ENCODE results near the gene MLF2. TPM values are rescaled to one million over a fixed set of nuclear protein-coding genes. Genes with fewer than 3 reads are reported as not detected.

MLF2 gene
- total RNA-seq, 2 donors from 2014 or later = 219 to 393 TPM

- H3K27me3 Mint-ChIP-seq (ENCODE audit: insufficient read depth) = peaks cover 49% of the 10 kb centered on the region
- no peak for TF ChIP-seq CTCF (conservative IDR thresholded peaks at IDR 0.05)
- Histone ChIP-seq H3K4me3 (ENCODE audit: low read length) (no peak overlapping the region), H3K27ac (ENCODE audit: low read depth, low read length) (peak overlapping the region; percentile 49), H3K9me3 (ENCODE audit: control insufficient read depth, low read length) (no peaks in the 10 kb centered on the region), H3K36me3 (ENCODE audit: control insufficient read depth, insufficient read depth, low read length) (peaks cover 28% of the 10 kb centered on the region), H3K4me1 (ENCODE audit: control insufficient read depth, insufficient read depth, low read length) (peaks cover 8% of the 10 kb centered on the region), H3K9ac (ENCODE audit: extremely low read depth, low read length, poor library complexity, severe bottlenecking) (no peak overlapping the region), H3K27me3 (ENCODE audit: control insufficient read depth, insufficient read depth, low read length, poor library complexity, severe bottlenecking) (peaks cover 11% of the 10 kb centered on the region)
- H3K36me3 Mint-ChIP-seq (ENCODE audit: low read depth) = peaks cover 41% of the 10 kb centered on the region
- peaks cover 40% of the 10 kb centered on the region for H3K4me1 Mint-ChIP-seq
- no peak overlapping the region for H3K27ac Mint-ChIP-seq
- no peak overlapping the region for H3K4me3 Mint-ChIP-seq
- no peaks in the 10 kb centered on the region for H3K9me3 Mint-ChIP-seq
- 94 to 96% methylated on average over 4 to 10 of the region's 10 CpGs for WGBS, 2 experiments (ENCODE audit: insufficient coverage in 1 of 2, insufficient read length in 1 of 2)
- no peak for DNase-seq
Observed at GRCh38 chr12:6770600-6770999, 17.7 kb upstream of the MLF2 start.

GRCh38 chr12:6770094-6770493, 17.2 kb upstream of the MLF2 start:
- Histone ChIP-seq H3K9me3 (ENCODE audit: control insufficient read depth, low read length) (no peaks in the 10 kb centered on the region), H3K4me1 (ENCODE audit: control insufficient read depth, insufficient read depth, low read length) (peaks cover 8% of the 10 kb centered on the region), H3K36me3 (ENCODE audit: control insufficient read depth, insufficient read depth, low read length) (peaks cover 26% of the 10 kb centered on the region), H3K27ac (ENCODE audit: low read depth, low read length) (peak overlapping the region; percentile 49), H3K27me3 (ENCODE audit: control insufficient read depth, insufficient read depth, low read length, poor library complexity, severe bottlenecking) (peaks cover 11% of the 10 kb centered on the region), H3K9ac (ENCODE audit: extremely low read depth, low read length, poor library complexity, severe bottlenecking) (no peak overlapping the region), H3K4me3 (ENCODE audit: low read length) (no peak overlapping the region)
- no peak for DNase-seq
- Mint-ChIP-seq H3K36me3 (ENCODE audit: low read depth) (peaks cover 36% of the 10 kb centered on the region), H3K4me3 (no peak overlapping the region), H3K27me3 (ENCODE audit: insufficient read depth) (peaks cover 44% of the 10 kb centered on the region), H3K9me3 (no peaks in the 10 kb centered on the region), H3K4me1 (peaks cover 41% of the 10 kb centered on the region), H3K27ac (no peak overlapping the region)
- no peak for TF ChIP-seq CTCF (conservative IDR thresholded peaks at IDR 0.05)
- WGBS, 2 experiments (ENCODE audit: insufficient coverage in 1 of 2, insufficient read length in 1 of 2) = 94 to 99% methylated on average over 2 to 12 of the region's 12 CpGs

- peaks cover 26% of the 10 kb centered on the region for H3K36me3 ChIP-seq (ENCODE audit: control insufficient read depth, insufficient read depth, low read length)
- peaks cover 11% of the 10 kb centered on the region for H3K27me3 ChIP-seq (ENCODE audit: control insufficient read depth, insufficient read depth, low read length, poor library complexity, severe bottlenecking)
- TF ChIP-seq CTCF (conservative IDR thresholded peaks at IDR 0.05) = no peak
- WGBS, 2 experiments (ENCODE audit: insufficient coverage in 1 of 2, insufficient read length in 1 of 2) = 93 to 100% methylated on average over 3 to 4 of the region's 4 CpGs
- Mint-ChIP-seq H3K36me3 (ENCODE audit: low read depth) (peaks cover 31% of the 10 kb centered on the region), H3K4me3 (peak overlapping the region; percentile 82), H3K27ac (no peak overlapping the region), H3K9me3 (no peaks in the 10 kb centered on the region), H3K4me1 (peaks cover 40% of the 10 kb centered on the region), H3K27me3 (ENCODE audit: insufficient read depth) (peaks cover 40% of the 10 kb centered on the region)
- H3K4me3 ChIP-seq (ENCODE audit: low read length) = no peak overlapping the region
- H3K9ac ChIP-seq (ENCODE audit: extremely low read depth, low read length, poor library complexity, severe bottlenecking) = no peak overlapping the region
- H3K27ac ChIP-seq (ENCODE audit: low read depth, low read length) = no peak overlapping the region
- no peaks in the 10 kb centered on the region for H3K9me3 ChIP-seq (ENCODE audit: control insufficient read depth, low read length)
- H3K4me1 ChIP-seq (ENCODE audit: control insufficient read depth, insufficient read depth, low read length) = peaks cover 8% of the 10 kb centered on the region
- no peak for DNase-seq
Observed at GRCh38 chr12:6769666-6770065, 16.7 kb upstream of the MLF2 start.
